Hepatocyte (in vitro differentiated cells): ENCODE data around the gene ADGRV1. TPM values are rescaled to one million over a fixed set of nuclear protein-coding genes. Genes with fewer than 3 reads are reported as not detected.
A peak's percentile ranks its signal among the peaks of the same experiment; 100 is the strongest.

ENCODE experiments used
- DNase-seq: peaks from one replicate; pipeline ENCODE4 v3.0.0-alpha.2; 2016; ENCODE audit warnings: low spot score
- H2AFZ ChIP-seq: fragments of 200-600 bp; sonication (generic); 2 replicates; pipeline ENCODE4 v1.6.0; 2016; ENCODE audit warnings: antibody characterized with exemption, mild to moderate bottlenecking
- H3K27ac ChIP-seq: fragments of 200-600 bp; sonication (generic); 2 replicates; pipeline ENCODE4 v1.5.1; 2016; ENCODE audit warnings: mild to moderate bottlenecking
- H3K27me3 ChIP-seq: fragments of 200-600 bp; sonication (generic); 2 replicates; pipeline ENCODE4 v1.6.1; 2016
- H3K36me3 ChIP-seq: fragments of 200-600 bp; sonication (generic); replicated peaks from 2 replicates; pipeline ENCODE4 v1.5.1; 2016; ENCODE audit warnings: low read depth; ENCODE audit not compliant: insufficient read depth
- H3K4me1 ChIP-seq: fragments of 200-600 bp; sonication (generic); 2 replicates; pipeline ENCODE4 v1.5.1; 2016; ENCODE audit warnings: mild to moderate bottlenecking, moderate library complexity; ENCODE audit not compliant: insufficient read depth
- H3K4me2 ChIP-seq: fragments of 200-600 bp; sonication (generic); 2 replicates; pipeline ENCODE4 v1.6.0; 2016
- H3K4me3 ChIP-seq: fragments of 200-600 bp; sonication (generic); 2 replicates; pipeline ENCODE4 v1.5.1; 2016; ENCODE audit warnings: mild to moderate bottlenecking
- H3K79me2 ChIP-seq: fragments of 200-600 bp; sonication (generic); 2 replicates; pipeline ENCODE4 v1.6.0; 2017; ENCODE audit warnings: mild to moderate bottlenecking
- H3K9me2 ChIP-seq: fragments of 200-600 bp; sonication (generic); replicated peaks from 2 replicates; pipeline ENCODE4 v1.6.0; 2017; ENCODE audit warnings: mild to moderate bottlenecking; ENCODE audit not compliant: insufficient read depth
- H3K9me3 ChIP-seq: fragments of 200-600 bp; sonication (generic); 2 replicates; pipeline ENCODE4 v1.5.1; 2016; ENCODE audit warnings: low read depth, mild to moderate bottlenecking
- H4K20me1 ChIP-seq: fragments of 200-600 bp; sonication (generic); 2 replicates; pipeline ENCODE4 v1.6.0; 2016; ENCODE audit warnings: mild to moderate bottlenecking; ENCODE audit not compliant: insufficient read depth, poor library complexity, severe bottlenecking
- CTCF ChIP-seq: fragments of 200-600 bp; sonication (generic); IDR thresholded peaks from 2 replicates; pipeline ENCODE4 v1.5.1; 2016; ENCODE audit warnings: antibody characterized with exemption, mild to moderate bottlenecking; ENCODE audit not compliant: poor library complexity
- EZH2 ChIP-seq: fragments of 200-600 bp; sonication (generic); IDR thresholded peaks from 2 replicates; pipeline ENCODE4 v1.6.1; 2016; ENCODE audit warnings: antibody characterized with exemption, mild to moderate bottlenecking, borderline replicate concordance
- EZH2phosphoT487 ChIP-seq: fragments of 200-600 bp; sonication (generic); IDR thresholded peaks from one replicate; pipeline ENCODE4 v1.6.1; 2018; ENCODE audit warnings: antibody characterized with exemption, mild to moderate bottlenecking, low read depth, moderate library complexity; ENCODE audit not compliant: unreplicated experiment, severe bottlenecking
- WGBS: methylation state at CpG from one replicate; pipeline ENCODE4 v1.1.6; 2016; ENCODE audit warnings: low lambda C conversion rate; ENCODE audit errors: missing lambda C conversion rate; 5-methylcytosine and 5-hydroxymethylcytosine counted together
- polyA plus RNA-seq: library from polyadenylated mRNA; unstranded; fragments of >200 nt; fragmentation: Nextera tagmentation; extraction: Ambion mirVana; gene quantifications from 2 replicates; pipeline ENCODE4 v1.2.1, GENCODE V29; 2016
- total RNA-seq: library from RNA; depleted of rRNA; stranded (reverse); fragments of >200 nt; gene quantifications from 2 replicates; pipeline ENCODE4 v1.2.3, GENCODE V29; 2014

ADGRV1 gene
- total and polyA plus RNA-seq, 2 experiments from 2014 or later: 74.9 to 88.3 TPM

DNA sequence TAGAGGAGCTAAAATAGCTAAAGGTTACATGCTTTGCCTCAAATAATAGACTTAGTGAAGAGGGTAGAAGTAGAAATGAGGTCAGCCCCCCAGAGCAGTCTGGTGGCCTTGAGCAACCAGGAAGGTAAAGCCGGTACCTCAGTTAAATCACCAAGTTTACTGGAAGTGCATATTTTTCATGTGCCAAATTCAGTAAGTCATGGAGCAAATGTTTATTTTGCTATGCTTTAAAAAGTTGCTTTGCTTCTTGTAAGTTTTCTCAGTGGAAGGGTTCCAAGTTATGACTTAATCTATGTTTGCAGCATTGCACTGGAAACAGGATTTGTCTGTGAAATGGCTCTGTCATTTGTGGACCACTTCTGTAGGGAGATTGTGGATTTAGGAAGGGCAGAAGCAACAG is 567.9 kb downstream of the ADGRV1 start:
- Histone ChIP-seq H3K4me3 (no peak overlapping the region), H3K36me3 (no peaks in the 10 kb centered on the region), H3K4me2 (peak overlapping the region; percentile 13), H3K27me3 (no peaks in the 10 kb centered on the region), H3K9me3 (no peaks in the 10 kb centered on the region), H4K20me1 (no peaks in the 10 kb centered on the region), H3K27ac (peak overlapping the region; percentile 58), H2AFZ (no peak overlapping the region), H3K9me2 (no peaks in the 10 kb centered on the region), H3K79me2 (no peaks in the 10 kb centered on the region), H3K4me1 (peaks cover 16% of the 10 kb centered on the region)
- TF ChIP-seq EZH2phosphoT487 (no peak), EZH2 (no peak), CTCF (no peak)
- WGBS: 36% methylated on average over 1 of the region's 1 CpG
- DNase-seq: peak; percentile 48

DNA sequence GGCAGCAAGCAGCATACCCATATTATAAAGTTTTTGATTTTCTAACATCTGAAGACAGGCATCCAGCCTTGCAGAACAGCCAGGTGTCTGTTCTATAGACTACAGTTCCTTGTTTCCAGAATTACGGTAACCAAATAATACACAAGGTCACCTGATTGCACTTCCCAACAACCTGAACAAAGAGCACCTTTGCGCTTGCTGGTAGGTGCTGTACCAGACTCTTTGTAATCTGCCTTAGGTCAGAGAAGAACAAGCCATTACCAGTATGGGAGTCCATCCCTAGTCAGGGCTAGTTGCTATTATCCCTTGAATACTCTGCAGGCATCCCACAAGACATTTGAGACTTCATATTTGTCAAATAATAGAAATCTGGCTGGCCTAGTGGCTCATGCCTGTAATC is 568.3 kb downstream of the ADGRV1 start:
- no peak overlapping the region for H2AFZ ChIP-seq
- H3K4me1 ChIP-seq: peaks cover 16% of the 10 kb centered on the region
- H3K27ac ChIP-seq: peak overlapping the region; percentile 58
- H3K79me2 ChIP-seq: no peaks in the 10 kb centered on the region
- H4K20me1 ChIP-seq: no peaks in the 10 kb centered on the region
- no peak for DNase-seq
- no peaks in the 10 kb centered on the region for H3K36me3 ChIP-seq
- 89% methylated on average over 2 of the region's 2 CpGs for WGBS
- H3K4me3 ChIP-seq: no peak overlapping the region
- H3K9me2 ChIP-seq: no peaks in the 10 kb centered on the region
- no peak overlapping the region for H3K4me2 ChIP-seq
- no peak for TF ChIP-seq CTCF
- no peak for TF ChIP-seq EZH2phosphoT487
- no peak for TF ChIP-seq EZH2
- H3K27me3 ChIP-seq: no peaks in the 10 kb centered on the region
- no peaks in the 10 kb centered on the region for H3K9me3 ChIP-seq

DNA sequence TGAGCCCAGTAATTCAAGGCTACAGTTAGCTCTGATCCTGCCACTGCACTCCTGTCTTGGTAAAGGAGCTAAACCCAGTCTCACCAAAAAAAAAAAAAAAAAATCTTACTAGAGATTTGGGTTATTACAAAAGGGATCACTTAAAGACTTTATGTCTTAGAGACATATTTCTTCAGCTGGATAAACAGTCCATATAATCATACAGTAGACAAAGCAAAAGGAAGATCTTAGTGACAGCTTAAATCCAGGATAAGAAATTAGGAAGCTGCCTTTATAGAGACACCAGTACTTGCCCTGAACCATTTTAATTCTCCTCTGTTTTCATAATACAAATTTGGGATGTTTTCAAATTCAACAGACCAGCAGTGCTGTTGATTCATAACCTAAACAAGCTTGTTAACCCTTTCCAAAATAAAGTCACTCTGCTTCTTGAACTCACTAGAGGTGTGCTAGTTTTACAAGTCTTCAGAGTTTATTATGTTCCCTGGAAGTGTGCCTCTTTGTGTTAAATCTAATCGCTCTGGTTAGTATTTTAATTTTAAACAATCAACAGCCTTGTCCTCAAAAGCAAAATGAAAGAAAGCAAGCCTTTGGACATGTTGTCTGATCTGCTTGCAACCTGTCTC is 569.0 kb downstream of the ADGRV1 start:
- TF ChIP-seq EZH2phosphoT487 (no peak), EZH2 (no peak), CTCF (no peak)
- H3K36me3 ChIP-seq: no peaks in the 10 kb centered on the region
- no peak for DNase-seq
- no peaks in the 10 kb centered on the region for H3K9me3 ChIP-seq
- no peak overlapping the region for H2AFZ ChIP-seq
- no peaks in the 10 kb centered on the region for H3K9me2 ChIP-seq
- 63% methylated on average over 1 of the region's 1 CpG for WGBS
- H3K27me3 ChIP-seq: no peaks in the 10 kb centered on the region
- H3K4me1 ChIP-seq: peaks cover 16% of the 10 kb centered on the region
- H4K20me1 ChIP-seq: no peaks in the 10 kb centered on the region
- no peak overlapping the region for H3K4me2 ChIP-seq
- no peaks in the 10 kb centered on the region for H3K79me2 ChIP-seq
- no peak overlapping the region for H3K27ac ChIP-seq
- H3K4me3 ChIP-seq: no peak overlapping the region

DNA sequence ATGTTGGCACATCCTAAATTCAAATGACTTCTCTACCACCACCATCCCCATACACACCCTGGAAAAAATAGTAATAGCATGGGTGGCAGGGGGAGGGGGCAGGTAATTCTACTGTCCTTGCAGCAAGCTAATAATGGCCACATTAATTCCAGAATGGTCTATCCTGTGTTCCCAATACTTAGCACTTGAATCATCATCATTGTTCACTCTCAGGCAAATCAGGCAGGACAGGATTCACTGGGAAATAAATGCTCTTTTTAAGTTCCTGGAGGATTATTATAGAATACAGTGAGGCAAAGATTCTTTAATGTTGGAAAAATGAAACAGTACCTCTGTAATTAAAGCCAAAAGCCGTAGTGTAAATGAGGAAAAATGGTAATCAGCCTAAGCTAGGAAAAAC is 570.0 kb downstream of the ADGRV1 start:
- no peak overlapping the region for H3K4me2 ChIP-seq
- DNase-seq: no peak
- no peak overlapping the region for H3K27ac ChIP-seq
- H3K79me2 ChIP-seq: no peaks in the 10 kb centered on the region
- no peak overlapping the region for H2AFZ ChIP-seq
- H3K4me3 ChIP-seq: no peak overlapping the region
- H3K9me2 ChIP-seq: no peaks in the 10 kb centered on the region
- no peaks in the 10 kb centered on the region for H3K36me3 ChIP-seq
- WGBS: 50% methylated on average over 1 of the region's 1 CpG
- no peaks in the 10 kb centered on the region for H3K27me3 ChIP-seq
- H3K4me1 ChIP-seq: peaks cover 16% of the 10 kb centered on the region
- no peaks in the 10 kb centered on the region for H3K9me3 ChIP-seq
- H4K20me1 ChIP-seq: no peaks in the 10 kb centered on the region
- TF ChIP-seq EZH2 (no peak), CTCF (no peak), EZH2phosphoT487 (no peak)
